GM12878 (cell line): Measurements from ENCODE around the gene ATP2C1. TPM values are rescaled to one million over a fixed set of nuclear protein-coding genes. Genes with fewer than 3 reads are reported as not detected.

Source experiments
- ATAC-seq: fragments of 200-7000 bp; cut with Tn5 transposase; 3 replicates; pipeline ENCODE4 v1.9.1; 2020; ENCODE audit warnings: mild to moderate bottlenecking, moderate library complexity
- BruUV-seq: library from RNA; stranded (reverse); fragments of 400-500 nt; replicated peaks from 2 replicates; lab custom pipeline; 2021; lab: Mats Ljungman, UMichigan
- CTCF ChIA-PET: fragments of 300-600 bp; sonication (Branson Sonifier 250); formaldehyde crosslinking; extraction: SDS; loops from one replicate; lab custom pipeline; 2021; ENCODE audit warnings: inconsistent platforms; lab: Yijun Ruan, JAX
- POLR2A ChIA-PET: fragments of 350-600 bp; formaldehyde crosslinking; extraction: SDS; loops from one replicate; lab custom pipeline; 2021; ENCODE audit warnings: inconsistent platforms; lab: Charles Lee
- RAD21 ChIA-PET: fragments of 300-600 bp; sonication (Branson Sonifier 250); formaldehyde crosslinking; loops from one replicate; lab custom pipeline; 2023; ENCODE audit warnings: antibody characterized with exemption; ENCODE audit not compliant: unreplicated experiment; lab: Charles Lee
- SMC1A ChIA-PET: fragments of 300-600 bp; sonication (Branson Sonifier 250); formaldehyde crosslinking; loops from one replicate; lab custom pipeline; 2023; ENCODE audit not compliant: unreplicated experiment, uncharacterized antibody; lab: Charles Lee
- DNase-seq: peaks from one replicate; pipeline ENCODE4 v3.0.0-alpha.2; 2011; ENCODE audit warnings: low read depth, low spot score
- FAIRE-seq: peaks from 3 replicates; lab custom pipeline; 2011; peaks lifted over from hg19 to GRCh38; lab: Jason Lieb, UNC
- H2AFZ ChIP-seq: 2 replicates; pipeline ENCODE4 v1.6.0; 2011; ENCODE audit warnings: low read depth, low read length, control low read depth; ENCODE audit not compliant: control insufficient read depth
- H3K27ac ChIP-seq: 2 replicates; pipeline ENCODE4 v1.5.1; 2011; ENCODE audit warnings: control low read depth; ENCODE audit not compliant: control insufficient read depth, insufficient read depth
- H3K27me3 ChIP-seq, 2 experiments: replicated peaks in 1 of 2; 2 replicates each; pipeline versions ENCODE4 v1.6.0 to v1.6.1; 2011; ENCODE audit warnings: low read length in 1 of 2; ENCODE audit not compliant: control insufficient read depth in 2 of 2, insufficient read depth in 2 of 2
- H3K36me3 ChIP-seq, 2 experiments: 2 replicates each; pipeline ENCODE4 v1.5.1; 2011; ENCODE audit warnings: low read length in 1 of 2; ENCODE audit not compliant: control insufficient read depth in 2 of 2, insufficient read depth in 2 of 2
- H3K4me1 ChIP-seq: 2 replicates; pipeline ENCODE4 v1.6.1; 2011; ENCODE audit warnings: mild to moderate bottlenecking, low read length, moderate library complexity, mixed read lengths; ENCODE audit not compliant: control insufficient read depth, insufficient read depth
- H3K4me2 ChIP-seq: 2 replicates; pipeline ENCODE4 v1.6.0; 2011; ENCODE audit warnings: control low read depth; ENCODE audit not compliant: control insufficient read depth, insufficient read depth
- H3K4me3 ChIP-seq: fragments of 200-600 bp; sonication (generic); 2 replicates; pipeline ENCODE4 v1.5.1; 2016
- H3K79me2 ChIP-seq: 2 replicates; pipeline ENCODE4 v1.6.0; 2011; ENCODE audit warnings: low read length; ENCODE audit not compliant: control insufficient read depth, insufficient read depth
- H3K9ac ChIP-seq: 2 replicates; pipeline ENCODE4 v1.8.0; 2011; ENCODE audit warnings: low read length, control low read depth, mixed read lengths; ENCODE audit not compliant: control insufficient read depth, insufficient read depth
- H3K9me3 ChIP-seq: replicated peaks from 3 replicates; pipeline ENCODE4 v1.5.1; 2011; ENCODE audit warnings: mild to moderate bottlenecking, low read length; ENCODE audit not compliant: control insufficient read depth, insufficient read depth
- H4K20me1 ChIP-seq: 2 replicates; pipeline ENCODE4 v1.6.0; 2011; ENCODE audit not compliant: control insufficient read depth, insufficient read depth
- CREM ChIP-seq: IDR thresholded peaks from 2 replicates; pipeline ENCODE4 v1.6.1; 2014; ENCODE audit warnings: antibody characterized with exemption, low read depth
- EED ChIP-seq: sonication (generic); IDR thresholded peaks from 2 replicates; pipeline ENCODE4 v1.6.1; 2016; ENCODE audit warnings: antibody characterized with exemption, low read depth
- FOXK2 ChIP-seq: fragments of 450-650 bp; IDR thresholded peaks from 2 replicates; pipeline ENCODE4 v1.6.1; 2017; ENCODE audit warnings: mild to moderate bottlenecking, moderate library complexity
- GABPA ChIP-seq: IDR thresholded peaks from 2 replicates; pipeline ENCODE4 v1.6.1; 2014; ENCODE audit warnings: antibody characterized with exemption, low read depth, mild to moderate bottlenecking, inconsistent platforms
- MEF2B ChIP-seq: fragments of 450-650 bp; IDR thresholded peaks from 2 replicates; pipeline ENCODE4 v1.6.1; 2018; ENCODE audit warnings: mild to moderate bottlenecking, moderate library complexity; ENCODE audit not compliant: partially characterized antibody, poor library complexity, severe bottlenecking
- MYC ChIP-seq: IDR thresholded peaks from 2 replicates; pipeline ENCODE4 v1.6.1; 2011; ENCODE audit warnings: mild to moderate bottlenecking, low read length, moderate library complexity, inconsistent platforms; ENCODE audit not compliant: insufficient read depth, insufficient replicate concordance, insufficient read length, severe bottlenecking
- NR2C2 ChIP-seq: IDR thresholded peaks from 2 replicates; pipeline ENCODE4 v1.6.1; 2011; ENCODE audit warnings: borderline replicate concordance, low read depth; ENCODE audit not compliant: control insufficient read depth, insufficient read length
- NRF1 ChIP-seq: conservative IDR thresholded peaks from 2 replicates; pipeline ENCODE4 v1.6.1; 2011; ENCODE audit warnings: mild to moderate bottlenecking, low read depth, low read length, improper control_type of control experiment
- POLR2A ChIP-seq: IDR thresholded peaks from 2 replicates; pipeline ENCODE4 v1.6.1; 2011; ENCODE audit warnings: low read depth, mild to moderate bottlenecking, low read length
- RAD21 ChIP-seq: IDR thresholded peaks from 2 replicates; pipeline ENCODE4 v1.6.1; 2011; ENCODE audit warnings: mild to moderate bottlenecking, low read depth, low read length, moderate library complexity; ENCODE audit not compliant: insufficient read depth
- RBBP5 ChIP-seq: fragments of 200-600 bp; sonication (generic); conservative IDR thresholded peaks from 2 replicates; pipeline ENCODE4 v1.6.1; 2016
- SMAD5 ChIP-seq: IDR thresholded peaks from 2 replicates; pipeline ENCODE4 v1.6.1; 2016; ENCODE audit warnings: antibody characterized with exemption, low read depth
- SREBF1 ChIP-seq: IDR thresholded peaks from 2 replicates; pipeline ENCODE4 v1.6.1; 2012; ENCODE audit warnings: mild to moderate bottlenecking, low read length
- STAT1 ChIP-seq: fragments of 450-650 bp; conservative IDR thresholded peaks from 2 replicates; pipeline ENCODE4 v1.6.1; 2014; ENCODE audit warnings: antibody characterized with exemption, mild to moderate bottlenecking
- STAT3 ChIP-seq: IDR thresholded peaks from 2 replicates; pipeline ENCODE4 v1.6.1; 2011; ENCODE audit warnings: low read depth, low read length, improper control_type of control experiment
- TARDBP ChIP-seq: IDR thresholded peaks from 2 replicates; pipeline ENCODE4 v1.6.1; 2016; ENCODE audit warnings: borderline replicate concordance
- ZNF384 ChIP-seq: IDR thresholded peaks from 2 replicates; pipeline ENCODE4 v1.6.1; 2012; ENCODE audit warnings: low read depth, mild to moderate bottlenecking, low read length, improper control_type of control experiment, borderline replicate concordance
- WGBS: methylation state at CpG from one replicate; pipeline ENCODE4 v1.1.6; 2016; ENCODE audit warnings: low lambda C conversion rate; ENCODE audit not compliant: insufficient replicate concordance, insufficient coverage; ENCODE audit errors: missing lambda C conversion rate; 5-methylcytosine and 5-hydroxymethylcytosine counted together
- in situ Hi-C: fragments of 300-500 bp; cut with MboI; formaldehyde crosslinking; loops from 9 replicates; pipeline ENCODE4 v1.14.3; 2018; ENCODE audit warnings: mixed read lengths
- intact Hi-C: fragments of 100-400 bp; cut with micrococcal nuclease; formaldehyde crosslinking; loops from one replicate; pipeline ENCODE4 v1.14.2; 2022; ENCODE audit not compliant: unreplicated experiment
- polyA plus RNA-seq, 11 experiments: library from polyadenylated mRNA; depleted of rRNA in 4 of 11; unstranded in 6 of 11; stranded (reverse) in 5 of 11; fragments of >200 nt; fragmentation: Nextera tagmentation in 4 of 11; fragmentation: Illumina TruSeq in 1 of 11; extraction: Ambion mirVana in 4 of 11; extraction: Trizol in 1 of 11; gene quantifications; 1 replicate in 1 of 11; 2 replicates in 10 of 11; pipeline versions ENCODE4 v1.2.1 to v1.2.3, GENCODE V29; 2011 to 2016; ENCODE audit warnings: inconsistent platforms in 2 of 11, missing spikeins in 2 of 11, low read depth in 1 of 11
- total RNA-seq, 4 experiments: library from RNA; depleted of rRNA in 3 of 4; stranded (reverse); fragments of >200 nt in 3 of 4; fragmentation: Illumina TruSeq in 1 of 4; extraction: Trizol in 1 of 4; gene quantifications; 2 replicates each; pipeline versions ENCODE4 v1.2.1 to v1.2.3, GENCODE V29; 2013 to 2021
- TF ChIP-seq, protein P1 (sequence below): IDR thresholded peaks from 2 replicates; pipeline ENCODE4 v1.6.1; 2012; ENCODE audit warnings: mild to moderate bottlenecking, low read depth, low read length
- TF ChIP-seq, protein P2 (sequence below): IDR thresholded peaks from 2 replicates; pipeline ENCODE4 v1.6.1; 2012; ENCODE audit warnings: low read depth, low read length, improper control_type of control experiment
- TF ChIP-seq, protein P3 (sequence below): fragments of 450-650 bp; formaldehyde crosslinking; IDR thresholded peaks from 2 replicates; pipeline ENCODE4 v1.4.0; 2022; ENCODE audit warnings: mild to moderate bottlenecking, moderate library complexity

ATP2C1 gene
- total and polyA plus RNA-seq, 10 of the 15 experiments (the other 5 are each of a cell fraction or from before 2014, with no cell fraction given) = 20.6 to 116 (median 55.1) TPM

DNA sequence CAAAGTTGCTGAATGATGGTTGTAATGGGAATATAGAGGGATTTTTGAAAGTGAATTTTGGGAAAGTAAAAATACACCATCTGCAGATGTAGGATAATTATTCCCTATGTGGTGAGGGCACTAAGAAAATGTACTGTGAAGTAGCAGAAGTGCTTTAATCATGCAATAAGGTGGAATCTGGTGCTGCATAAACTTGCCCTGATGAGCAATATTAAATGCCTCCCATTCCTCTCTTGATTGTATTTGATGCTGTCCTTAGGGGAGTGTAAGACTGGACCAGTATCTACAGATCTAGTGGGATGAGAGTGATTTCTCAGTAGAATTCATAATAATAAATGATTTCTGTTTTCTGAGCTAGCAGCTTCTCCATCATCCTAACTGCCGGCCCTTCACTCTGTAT, 47.7 kb upstream of the ATP2C1 start:
- FAIRE-seq (no peak), DNase-seq (no peak), ATAC-seq (no peak)
- no peak overlapping the region for H3K4me3 ChIP-seq
- peaks cover 6% of the 10 kb centered on the region for H3K79me2 ChIP-seq
- H3K4me2 ChIP-seq = no peak overlapping the region
- no TSS peak for BruUV-seq
- H2AFZ ChIP-seq = no peak overlapping the region
- 100% methylated on average over 1 of the region's 1 CpG for WGBS
- H3K9me3 ChIP-seq = no peaks in the 10 kb centered on the region
- RAD21 ChIA-PET = no interaction called here
- in situ Hi-C loops (no loop called here), intact Hi-C loops (no loop called here)
- CTCF ChIA-PET = no interaction called here
- H3K27me3 ChIP-seq = no peaks in the 10 kb centered on the region
- no peaks in the 10 kb centered on the region for H4K20me1 ChIP-seq
- no peaks in the 10 kb centered on the region for H3K36me3 ChIP-seq
- no peak for TF ChIP-seq STAT3
- no peak for TF ChIP-seq TARDBP
- no peak for TF ChIP-seq GABPA
- TF ChIP-seq POLR2A = no peak
- TF ChIP-seq NRF1 = no peak
- no peak for TF ChIP-seq RBBP5
- no peak for TF ChIP-seq ZNF384
- TF ChIP-seq, protein P1, sequence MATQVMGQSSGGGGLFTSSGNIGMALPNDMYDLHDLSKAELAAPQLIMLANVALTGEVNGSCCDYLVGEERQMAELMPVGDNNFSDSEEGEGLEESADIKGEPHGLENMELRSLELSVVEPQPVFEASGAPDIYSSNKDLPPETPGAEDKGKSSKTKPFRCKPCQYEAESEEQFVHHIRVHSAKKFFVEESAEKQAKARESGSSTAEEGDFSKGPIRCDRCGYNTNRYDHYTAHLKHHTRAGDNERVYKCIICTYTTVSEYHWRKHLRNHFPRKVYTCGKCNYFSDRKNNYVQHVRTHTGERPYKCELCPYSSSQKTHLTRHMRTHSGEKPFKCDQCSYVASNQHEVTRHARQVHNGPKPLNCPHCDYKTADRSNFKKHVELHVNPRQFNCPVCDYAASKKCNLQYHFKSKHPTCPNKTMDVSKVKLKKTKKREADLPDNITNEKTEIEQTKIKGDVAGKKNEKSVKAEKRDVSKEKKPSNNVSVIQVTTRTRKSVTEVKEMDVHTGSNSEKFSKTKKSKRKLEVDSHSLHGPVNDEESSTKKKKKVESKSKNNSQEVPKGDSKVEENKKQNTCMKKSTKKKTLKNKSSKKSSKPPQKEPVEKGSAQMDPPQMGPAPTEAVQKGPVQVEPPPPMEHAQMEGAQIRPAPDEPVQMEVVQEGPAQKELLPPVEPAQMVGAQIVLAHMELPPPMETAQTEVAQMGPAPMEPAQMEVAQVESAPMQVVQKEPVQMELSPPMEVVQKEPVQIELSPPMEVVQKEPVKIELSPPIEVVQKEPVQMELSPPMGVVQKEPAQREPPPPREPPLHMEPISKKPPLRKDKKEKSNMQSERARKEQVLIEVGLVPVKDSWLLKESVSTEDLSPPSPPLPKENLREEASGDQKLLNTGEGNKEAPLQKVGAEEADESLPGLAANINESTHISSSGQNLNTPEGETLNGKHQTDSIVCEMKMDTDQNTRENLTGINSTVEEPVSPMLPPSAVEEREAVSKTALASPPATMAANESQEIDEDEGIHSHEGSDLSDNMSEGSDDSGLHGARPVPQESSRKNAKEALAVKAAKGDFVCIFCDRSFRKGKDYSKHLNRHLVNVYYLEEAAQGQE = no peak
- TF ChIP-seq FOXK2 = no peak
- TF ChIP-seq MEF2B = no peak
- TF ChIP-seq, protein P2, sequence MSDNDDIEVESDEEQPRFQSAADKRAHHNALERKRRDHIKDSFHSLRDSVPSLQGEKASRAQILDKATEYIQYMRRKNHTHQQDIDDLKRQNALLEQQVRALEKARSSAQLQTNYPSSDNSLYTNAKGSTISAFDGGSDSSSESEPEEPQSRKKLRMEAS = no peak
- no peak for TF ChIP-seq EED
- no peak for TF ChIP-seq SREBF1
- TF ChIP-seq, protein P3, sequence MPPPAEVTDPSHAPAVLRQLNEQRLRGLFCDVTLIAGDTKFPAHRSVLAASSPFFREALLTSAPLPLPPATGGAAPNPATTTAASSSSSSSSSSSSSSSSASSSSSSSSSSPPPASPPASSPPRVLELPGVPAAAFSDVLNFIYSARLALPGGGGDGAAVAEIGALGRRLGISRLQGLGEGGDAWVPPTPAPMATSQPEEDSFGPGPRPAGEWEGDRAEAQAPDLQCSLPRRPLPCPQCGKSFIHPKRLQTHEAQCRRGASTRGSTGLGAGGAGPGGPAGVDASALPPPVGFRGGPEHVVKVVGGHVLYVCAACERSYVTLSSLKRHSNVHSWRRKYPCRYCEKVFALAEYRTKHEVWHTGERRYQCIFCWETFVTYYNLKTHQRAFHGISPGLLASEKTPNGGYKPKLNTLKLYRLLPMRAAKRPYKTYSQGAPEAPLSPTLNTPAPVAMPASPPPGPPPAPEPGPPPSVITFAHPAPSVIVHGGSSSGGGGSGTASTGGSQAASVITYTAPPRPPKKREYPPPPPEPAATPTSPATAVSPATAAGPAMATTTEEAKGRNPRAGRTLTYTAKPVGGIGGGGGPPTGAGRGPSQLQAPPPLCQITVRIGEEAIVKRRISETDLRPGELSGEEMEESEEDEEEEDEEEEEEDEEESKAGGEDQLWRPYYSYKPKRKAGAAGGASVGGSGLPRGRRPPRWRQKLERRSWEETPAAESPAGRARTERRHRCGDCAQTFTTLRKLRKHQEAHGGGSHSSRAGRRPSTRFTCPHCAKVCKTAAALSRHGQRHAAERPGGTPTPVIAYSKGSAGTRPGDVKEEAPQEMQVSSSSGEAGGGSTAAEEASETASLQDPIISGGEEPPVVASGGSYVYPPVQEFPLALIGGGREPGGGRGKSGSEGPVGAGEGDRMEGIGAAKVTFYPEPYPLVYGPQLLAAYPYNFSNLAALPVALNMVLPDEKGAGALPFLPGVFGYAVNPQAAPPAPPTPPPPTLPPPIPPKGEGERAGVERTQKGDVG (CRISPR knock-in tag) = no peak
- TF ChIP-seq CREM = no peak
- no peak for TF ChIP-seq MYC
- no peak for TF ChIP-seq RAD21
- no peak for TF ChIP-seq SMAD5
- no peak for TF ChIP-seq STAT1
- no peak for TF ChIP-seq NR2C2
- SMC1A ChIA-PET = interaction anchor here (0.9 kb wide), 1 partner anchor 1383 kb away, joined by 3 read pairs; no protein-coding TSS in a partner anchor
- H3K27ac ChIP-seq = no peak overlapping the region
- H3K4me1 ChIP-seq = peaks cover 10% of the 10 kb centered on the region
- POLR2A ChIA-PET = no interaction called here
- H3K9ac ChIP-seq = no peak overlapping the region
